GM21576 (cell line): ENCODE results near the gene TRAF1.
A peak's percentile ranks its signal among the peaks of the same experiment; 100 is the strongest.

ENCODE experiments used
- ATAC-seq: cut with Tn5 transposase; IDR thresholded peaks from one replicate; pipeline ENCODE4 v1.9.1; 2021; ENCODE audit warnings: mild to moderate bottlenecking, moderate library complexity; ENCODE audit not compliant: unreplicated experiment

Gene TRAF1

GRCh38 chr9:120890320-120891244, 36.0 kb downstream of the TRAF1 start:
- no peak for ATAC-seq

- ATAC-seq: no peak
These were observed 36.9 kb downstream of the TRAF1 start for GRCh38 chr9:120889606-120890271.

- no peak for ATAC-seq
These were observed 38.0 kb downstream of the TRAF1 start for GRCh38 chr9:120888626-120889025.

GRCh38 chr9:120886490-120886967, 40.1 kb downstream of the TRAF1 start:
- no peak for ATAC-seq

- ATAC-seq: no peak
These were observed 40.6 kb downstream of the TRAF1 start for GRCh38 chr9:120885958-120886357.

GRCh38 chr9:120885457-120885856, 41.1 kb downstream of the TRAF1 start:
- ATAC-seq: no peak

GRCh38 chr9:120883608-120883996, 43.0 kb downstream of the TRAF1 start:
- ATAC-seq: no peak

- no peak for ATAC-seq
These were observed 43.5 kb downstream of the TRAF1 start for GRCh38 chr9:120882935-120883607.

GRCh38 chr9:120879446-120879845, 47.1 kb downstream of the TRAF1 start:
- no peak for ATAC-seq

GRCh38 chr9:120878188-120879130, 48.1 kb downstream of the TRAF1 start:
- ATAC-seq: no peak

- peak; percentile 31 for ATAC-seq
These were observed 49.1 kb downstream of the TRAF1 start for GRCh38 chr9:120877276-120878034.

- ATAC-seq: no peak
These were observed 49.8 kb downstream of the TRAF1 start, which contains the start of gene PHF19 for GRCh38 chr9:120876842-120877240. Gene PHF19, minus strand, starts transcription at chr9:120877188. Its CDS starts 2,447 bp downstream, at chr9:120874741.

GRCh38 chr9:120875954-120876841, 50.4 kb downstream of the TRAF1 start:
- peak; percentile 55 for ATAC-seq

- ATAC-seq: no peak
These were observed 51.0 kb downstream of the TRAF1 start for GRCh38 chr9:120875643-120875953.

GRCh38 chr9:120875195-120875565, 51.4 kb downstream of the TRAF1 start:
- ATAC-seq: no peak

- no peak for ATAC-seq
These were observed 52.1 kb downstream of the TRAF1 start for GRCh38 chr9:120874226-120875194.

- no peak for ATAC-seq
These were observed 53.1 kb downstream of the TRAF1 start for GRCh38 chr9:120873512-120873911.
